HAP-1 (cell line): Measurements from ENCODE around the gene SLC6A9.

Experiments
- DNase-seq, 2 experiments: peaks; one replicate each; pipeline ENCODE4 v3.0.0-alpha.2; 2016 to 2020; ENCODE audit warnings: low spot score in 2 of 2
- H3K27me3 ChIP-seq: fragments of 250-450 bp; sonication (Bioruptor Pico); 2 replicates; pipeline ENCODE4 v1.5.1; 2020; ENCODE audit warnings: low read depth, mild to moderate bottlenecking, moderate library complexity
- H3K36me3 ChIP-seq: fragments of 250-450 bp; sonication (Bioruptor Pico); replicated peaks from 2 replicates; pipeline ENCODE4 v1.5.1; 2020; ENCODE audit warnings: mild to moderate bottlenecking
- H3K4me1 ChIP-seq: fragments of 250-450 bp; sonication (Bioruptor Pico); 2 replicates; pipeline ENCODE4 v1.5.1; 2020; ENCODE audit warnings: mild to moderate bottlenecking
- H3K4me3 ChIP-seq: fragments of 250-450 bp; sonication (Bioruptor Pico); 2 replicates; pipeline ENCODE4 v1.5.1; 2020; ENCODE audit warnings: mild to moderate bottlenecking, moderate library complexity
- H3K9me3 ChIP-seq: fragments of 250-450 bp; sonication (Bioruptor Pico); 2 replicates; pipeline ENCODE4 v1.5.1; 2020; ENCODE audit warnings: mild to moderate bottlenecking, moderate library complexity
- in situ Hi-C: fragments of 300-500 bp; cut with MboI; formaldehyde crosslinking; loops from 3 replicates; pipeline ENCODE4 v1.14.3; 2020; ENCODE audit warnings: low sequenced_read_pairs, inconsistent platforms, mixed read lengths

Gene SLC6A9

GRCh38 chr1:43978264-43978550 lies 53.1 kb downstream of the SLC6A9 start:
- H3K9me3 ChIP-seq, result no peaks in the 10 kb centered on the region
- no peak for DNase-seq
- H3K4me1 ChIP-seq, result peaks cover 34% of the 10 kb centered on the region
- no peaks in the 10 kb centered on the region for H3K27me3 ChIP-seq
- in situ Hi-C loops, result no loop called here
- H3K4me3 ChIP-seq, result peak overlapping the region; percentile 53
- H3K36me3 ChIP-seq, result peaks cover 41% of the 10 kb centered on the region

DNA sequence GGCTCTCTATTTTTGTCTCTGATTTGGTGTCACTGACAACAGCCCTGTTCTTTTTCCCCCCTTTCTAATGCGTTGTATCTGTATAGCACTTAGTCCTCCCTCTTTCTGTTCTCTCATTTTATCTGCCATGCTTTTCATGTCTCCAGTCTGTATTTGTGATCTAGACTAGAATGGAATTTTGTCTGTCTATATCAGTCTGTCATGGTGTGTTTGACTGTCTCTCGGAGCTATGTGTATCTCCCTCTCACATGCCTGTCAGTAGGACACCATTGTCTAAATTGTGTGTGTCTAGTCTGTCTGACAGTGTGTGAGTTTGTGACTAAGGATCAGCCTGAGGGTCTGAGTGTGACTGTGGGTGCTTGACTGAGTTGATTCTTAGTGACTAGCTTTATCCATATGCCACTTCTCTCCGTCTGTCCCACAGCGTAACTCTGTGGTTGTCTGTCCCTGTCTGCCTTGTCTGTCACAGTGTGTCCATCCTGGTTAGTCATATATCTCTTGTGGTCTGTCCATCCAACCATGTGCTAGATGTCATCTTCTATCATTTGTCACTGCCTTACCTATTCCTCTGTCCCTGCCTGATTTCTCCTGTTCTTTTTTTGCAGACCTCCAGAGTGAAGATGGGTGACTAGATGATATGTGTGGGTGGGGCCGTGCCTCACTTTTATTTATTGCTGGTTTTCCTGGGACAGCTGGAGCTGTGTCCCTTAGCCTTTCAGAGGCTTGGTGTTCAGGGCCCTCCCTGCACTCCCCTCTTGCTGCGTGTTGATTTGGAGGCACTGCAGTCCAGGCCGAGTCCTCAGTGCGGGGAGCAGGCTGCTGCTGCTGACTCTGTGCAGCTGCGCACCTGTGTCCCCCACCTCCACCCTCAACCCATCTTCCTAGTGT lies 53.6 kb downstream of the SLC6A9 start:
- no peak overlapping the region; the same call in 1 of the 2 replicates for H3K4me3 ChIP-seq
- peaks cover 47% of the 10 kb centered on the region for H3K36me3 ChIP-seq
- H3K27me3 ChIP-seq, result no peaks in the 10 kb centered on the region
- peaks cover 34% of the 10 kb centered on the region for H3K4me1 ChIP-seq
- in situ Hi-C loops, result no loop called here
- no peak for DNase-seq
- no peaks in the 10 kb centered on the region for H3K9me3 ChIP-seq

DNA sequence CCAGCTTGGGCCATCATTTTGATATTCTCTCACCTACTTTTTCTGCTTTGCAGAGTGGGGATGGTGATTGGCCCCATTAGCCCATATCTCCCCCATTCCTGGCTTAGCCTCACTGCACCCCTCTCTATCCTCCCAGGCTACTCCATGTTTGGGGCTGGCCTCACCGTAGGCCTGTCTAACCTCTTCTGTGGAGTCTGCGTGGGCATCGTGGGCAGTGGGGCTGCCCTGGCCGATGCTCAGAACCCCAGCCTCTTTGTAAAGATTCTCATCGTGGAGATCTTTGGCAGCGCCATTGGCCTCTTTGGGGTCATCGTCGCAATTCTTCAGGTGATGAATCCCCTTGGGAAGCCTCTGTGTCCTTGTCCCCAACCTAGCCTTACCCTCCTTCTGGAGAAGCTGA lies 54.4 kb downstream of the SLC6A9 start:
- Histone ChIP-seq H3K4me1 (peaks cover 34% of the 10 kb centered on the region), H3K9me3 (no peaks in the 10 kb centered on the region), H3K27me3 (no peaks in the 10 kb centered on the region), H3K4me3 (no peak overlapping the region), H3K36me3 (peaks cover 46% of the 10 kb centered on the region)
- DNase-seq, result no peak
- in situ Hi-C loops, result no loop called here

DNA sequence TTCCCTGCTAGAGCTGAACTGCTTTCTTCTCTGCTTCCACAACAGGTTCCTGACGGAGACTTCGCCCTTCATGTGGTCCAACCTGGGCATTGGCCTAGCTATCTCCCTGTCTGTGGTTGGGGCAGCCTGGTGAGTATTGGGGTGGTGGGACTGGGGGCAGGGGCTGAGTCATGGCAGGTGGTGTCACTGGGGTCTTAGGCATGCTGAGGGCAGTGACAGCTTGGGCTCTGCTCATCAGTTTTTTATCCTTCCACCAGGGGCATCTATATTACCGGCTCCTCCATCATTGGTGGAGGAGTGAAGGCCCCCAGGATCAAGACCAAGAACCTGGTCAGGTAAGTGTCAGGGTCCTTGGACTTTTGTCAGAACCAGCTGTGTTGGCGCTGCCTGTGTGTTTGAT lies 55.2 kb downstream of the SLC6A9 start:
- H3K27me3 ChIP-seq, result no peaks in the 10 kb centered on the region
- no peaks in the 10 kb centered on the region for H3K9me3 ChIP-seq
- H3K36me3 ChIP-seq, result peaks cover 46% of the 10 kb centered on the region
- H3K4me1 ChIP-seq, result peaks cover 34% of the 10 kb centered on the region
- no peak for DNase-seq
- peak overlapping the region; percentile 92 for H3K4me3 ChIP-seq
- in situ Hi-C loops, result no loop called here

- no peaks in the 10 kb centered on the region for H3K27me3 ChIP-seq
- DNase-seq, result peak in 1 of 2 experiments; percentile 38
- H3K36me3 ChIP-seq, result peaks cover 49% of the 10 kb centered on the region
- H3K4me1 ChIP-seq, result peaks cover 31% of the 10 kb centered on the region
- H3K9me3 ChIP-seq, result no peaks in the 10 kb centered on the region
- H3K4me3 ChIP-seq, result peak overlapping the region; percentile 92
- in situ Hi-C loops, result no loop called here
Observed at GRCh38 chr1:43975249-43975961, 55.9 kb downstream of the SLC6A9 start.

- Histone ChIP-seq H3K36me3 (peaks cover 49% of the 10 kb centered on the region), H3K4me1 (peaks cover 25% of the 10 kb centered on the region), H3K27me3 (no peaks in the 10 kb centered on the region), H3K9me3 (no peaks in the 10 kb centered on the region), H3K4me3 (peak within 1 kb of the TSS; percentile 92)
- in situ Hi-C loops, result no loop called here
- DNase-seq, result peak; percentile 92 to 98
Observed at GRCh38 chr1:43974443-43975248, 56.6 kb downstream of the SLC6A9 start, which contains the start of gene ATP6V0B. TSS of gene ATP6V0B (plus strand) at chr1:43974960. CDS start at chr1:43975041, 81 bp downstream.

DNA sequence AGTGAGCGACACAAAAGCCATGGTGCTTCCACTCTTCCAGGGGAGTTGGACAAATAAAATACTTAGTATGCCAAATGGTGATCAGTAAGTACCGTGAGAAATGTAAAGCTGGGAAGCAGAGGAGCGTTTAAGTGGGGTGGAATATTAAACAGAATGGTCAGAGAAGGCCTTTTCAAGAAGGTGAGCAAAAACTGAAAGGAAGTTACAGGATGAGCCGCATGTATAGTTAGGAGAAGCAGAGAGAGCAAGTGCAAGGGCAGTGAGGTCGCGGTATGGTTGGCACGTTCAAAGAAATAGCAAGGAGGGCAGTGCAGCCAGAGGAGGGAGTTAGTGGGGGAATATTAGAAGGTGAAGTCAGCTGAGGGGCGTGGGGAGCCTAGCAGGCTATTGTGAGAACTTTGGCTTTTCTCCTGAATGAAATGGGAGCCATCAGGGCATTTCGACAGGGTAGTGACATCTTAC lies 57.2 kb downstream of the SLC6A9 start:
- Histone ChIP-seq H3K4me1 (peaks cover 25% of the 10 kb centered on the region), H3K4me3 (peak overlapping the region; percentile 92), H3K36me3 (peaks cover 49% of the 10 kb centered on the region), H3K27me3 (no peaks in the 10 kb centered on the region), H3K9me3 (no peaks in the 10 kb centered on the region)
- in situ Hi-C loops, result no loop called here
- no peak for DNase-seq

DNA sequence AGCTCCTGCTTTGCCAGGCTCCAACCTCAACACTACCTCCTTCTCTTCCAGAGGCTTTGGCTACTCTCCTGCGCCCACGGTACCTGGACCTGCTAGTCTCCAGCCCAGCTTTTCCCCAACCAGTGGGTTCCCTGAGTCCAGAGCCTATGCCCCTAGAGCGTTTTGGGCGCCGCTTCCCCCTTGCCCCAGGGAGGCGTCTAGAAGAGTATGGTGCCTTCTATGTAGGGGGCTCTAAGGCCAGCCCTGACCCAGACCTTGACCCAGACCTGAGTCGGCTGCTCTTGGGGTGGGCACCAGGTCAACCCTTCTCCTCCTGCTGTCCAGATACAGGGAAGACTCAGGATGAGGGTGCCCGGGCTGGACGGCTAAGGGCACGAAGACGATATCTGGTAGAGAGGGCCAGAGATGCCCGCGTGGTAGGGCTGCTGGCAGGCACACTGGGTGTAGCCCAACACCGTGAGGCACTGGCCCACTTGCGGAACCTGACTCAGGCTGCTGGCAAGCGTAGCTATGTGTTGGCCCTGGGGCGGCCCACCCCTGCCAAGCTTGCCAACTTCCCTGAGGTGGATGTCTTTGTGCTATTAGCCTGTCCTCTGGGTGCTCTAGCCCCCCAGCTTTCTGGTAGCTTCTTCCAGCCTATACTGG lies 59.8 kb downstream of the SLC6A9 start:
- no peaks in the 10 kb centered on the region for H3K27me3 ChIP-seq
- DNase-seq, result no peak
- peaks cover 29% of the 10 kb centered on the region for H3K36me3 ChIP-seq
- H3K4me1 ChIP-seq, result peaks cover 3% of the 10 kb centered on the region; the same call in 1 of the 2 replicates
- in situ Hi-C loops, result no loop called here
- H3K9me3 ChIP-seq, result no peaks in the 10 kb centered on the region
- H3K4me3 ChIP-seq, result no peak overlapping the region

- Histone ChIP-seq H3K4me1 (no peaks in the 10 kb centered on the region), H3K27me3 (no peaks in the 10 kb centered on the region), H3K36me3 (peaks cover 25% of the 10 kb centered on the region), H3K4me3 (peak overlapping the region; percentile 70), H3K9me3 (no peaks in the 10 kb centered on the region)
- no peak for DNase-seq
- in situ Hi-C loops, result no loop called here
Observed at GRCh38 chr1:43970911-43971310, 60.4 kb downstream of the SLC6A9 start.

DNA sequence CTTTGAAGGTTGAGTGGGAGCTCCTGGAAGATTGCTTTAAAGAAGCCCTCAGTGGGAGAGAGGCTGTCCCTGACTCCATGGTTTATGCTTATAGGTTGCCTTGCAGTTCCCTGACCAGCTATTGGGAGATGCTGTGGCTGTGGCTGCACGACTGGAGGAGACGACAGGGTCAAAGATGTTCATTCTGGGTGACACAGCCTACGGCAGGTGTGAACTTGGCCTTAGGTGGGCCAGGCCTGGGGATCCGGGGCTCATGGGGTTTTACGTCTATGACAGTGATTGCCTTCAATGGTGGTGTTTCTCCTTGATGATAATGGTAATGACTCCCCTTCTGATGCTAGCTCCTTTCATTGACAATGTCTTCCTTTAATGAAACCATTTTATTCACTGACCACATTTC lies 60.8 kb downstream of the SLC6A9 start:
- no peak for DNase-seq
- H3K27me3 ChIP-seq, result no peaks in the 10 kb centered on the region
- in situ Hi-C loops, result no loop called here
- H3K9me3 ChIP-seq, result no peaks in the 10 kb centered on the region
- H3K4me1 ChIP-seq, result no peaks in the 10 kb centered on the region
- peaks cover 25% of the 10 kb centered on the region for H3K36me3 ChIP-seq
- H3K4me3 ChIP-seq, result peak overlapping the region; percentile 70

GRCh38 chr1:43969746-43970466 lies 61.4 kb downstream of the SLC6A9 start, which contains the start of gene DPH2:
TSS of gene DPH2 (plus strand) at chr1:43970010. CDS start at chr1:43970176, 166 bp downstream.
- Histone ChIP-seq H3K9me3 (no peaks in the 10 kb centered on the region), H3K36me3 (peaks cover 23% of the 10 kb centered on the region), H3K4me1 (no peaks in the 10 kb centered on the region), H3K4me3 (peak within 1 kb of the TSS; percentile 70), H3K27me3 (no peaks in the 10 kb centered on the region)
- DNase-seq, result peak; percentile 98 to 99
- in situ Hi-C loops, result no loop called here

GRCh38 chr1:43969416-43969745 lies 61.9 kb downstream of the SLC6A9 start:
- Histone ChIP-seq H3K4me1 (no peaks in the 10 kb centered on the region), H3K27me3 (no peaks in the 10 kb centered on the region), H3K4me3 (peak overlapping the region; percentile 70; the same call in 1 of the 2 replicates), H3K36me3 (peaks cover 22% of the 10 kb centered on the region), H3K9me3 (no peaks in the 10 kb centered on the region)
- in situ Hi-C loops, result no loop called here
- DNase-seq, result no peak
